Right lobe of liver (tissue), 4 donors: ENCODE data around the gene NUBP2.

ENCODE experiments used
- POLR2A ChIP-seq: fragments of 450-650 bp; IDR thresholded peaks from one replicate; pipeline ENCODE4 v1.6.1; 2017; ENCODE audit warnings: antibody characterized with exemption, mild to moderate bottlenecking
- TF ChIP-seq, protein P1 (sequence below), 4 donors: fragments of 200-600 bp in 3 of 4; fragments of 450-650 bp in 1 of 4; IDR thresholded peaks; one replicate each; pipeline versions ENCODE4 v1.5.1 to v1.8.0; 2016 to 2022; ENCODE audit warnings: antibody characterized with exemption in 4 of 4, mild to moderate bottlenecking in 2 of 4
- donor health status: DM: no; HTN: no; CAD: no.
- donor health status: DM: no; HTN: no; CAD: no.
- donor health status: DM: no; HTN: yes; CAD: no.

DNA sequence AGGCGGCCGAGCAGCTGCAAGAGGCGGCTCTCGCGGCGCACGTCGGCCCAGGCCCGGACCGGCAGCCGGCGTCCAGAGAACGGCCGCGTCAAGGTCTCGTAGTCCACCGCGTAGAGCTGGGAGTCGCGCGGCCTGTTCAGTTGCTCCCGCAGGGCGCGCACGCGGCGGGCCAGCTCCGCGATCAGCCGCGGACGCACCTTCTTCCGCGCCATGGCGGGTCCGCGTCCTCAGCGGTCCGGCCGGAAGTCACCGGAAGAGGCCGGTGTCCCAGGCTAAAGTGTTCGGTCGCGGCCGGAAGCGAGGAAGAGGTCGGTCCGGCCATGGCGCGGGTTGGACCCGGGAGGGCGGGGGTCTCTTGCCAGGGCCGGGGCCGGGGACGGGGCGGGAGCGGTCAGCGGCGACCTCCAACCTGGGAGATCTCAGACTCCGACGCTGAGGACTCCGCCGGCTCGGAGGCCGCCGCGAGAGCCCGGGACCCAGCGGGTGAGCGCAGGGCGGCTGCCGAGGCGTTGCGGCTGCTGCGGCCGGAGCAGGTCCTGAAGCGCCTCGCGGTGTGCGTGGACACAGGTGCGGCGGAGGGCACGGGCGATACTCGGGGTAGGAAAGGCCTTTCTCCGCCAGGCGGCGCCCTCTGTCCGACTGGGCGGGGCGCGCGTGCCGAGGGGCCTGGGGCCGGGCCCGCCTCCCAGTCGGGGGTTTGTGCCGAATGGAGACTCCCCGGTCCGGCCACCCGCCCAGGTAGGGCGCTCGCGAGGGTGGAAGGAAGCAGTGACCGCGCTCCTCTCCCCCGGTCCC lies 9.7 kb upstream of the NUBP2 start, which contains the start of gene MRPS34:
- TF ChIP-seq, protein P1, sequence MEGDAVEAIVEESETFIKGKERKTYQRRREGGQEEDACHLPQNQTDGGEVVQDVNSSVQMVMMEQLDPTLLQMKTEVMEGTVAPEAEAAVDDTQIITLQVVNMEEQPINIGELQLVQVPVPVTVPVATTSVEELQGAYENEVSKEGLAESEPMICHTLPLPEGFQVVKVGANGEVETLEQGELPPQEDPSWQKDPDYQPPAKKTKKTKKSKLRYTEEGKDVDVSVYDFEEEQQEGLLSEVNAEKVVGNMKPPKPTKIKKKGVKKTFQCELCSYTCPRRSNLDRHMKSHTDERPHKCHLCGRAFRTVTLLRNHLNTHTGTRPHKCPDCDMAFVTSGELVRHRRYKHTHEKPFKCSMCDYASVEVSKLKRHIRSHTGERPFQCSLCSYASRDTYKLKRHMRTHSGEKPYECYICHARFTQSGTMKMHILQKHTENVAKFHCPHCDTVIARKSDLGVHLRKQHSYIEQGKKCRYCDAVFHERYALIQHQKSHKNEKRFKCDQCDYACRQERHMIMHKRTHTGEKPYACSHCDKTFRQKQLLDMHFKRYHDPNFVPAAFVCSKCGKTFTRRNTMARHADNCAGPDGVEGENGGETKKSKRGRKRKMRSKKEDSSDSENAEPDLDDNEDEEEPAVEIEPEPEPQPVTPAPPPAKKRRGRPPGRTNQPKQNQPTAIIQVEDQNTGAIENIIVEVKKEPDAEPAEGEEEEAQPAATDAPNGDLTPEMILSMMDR (IDR thresholded peaks at IDR 0.05): peak; percentile 70 to 90 (median 79)
- TF ChIP-seq POLR2A: peak; percentile 51
